Stimulated activated CD8-positive, alpha-beta memory T cell treated with anti-CD3 and anti-CD28 coated beads, Interleukin-12 subunit alpha, Interleukin-12 subunit beta, amount 100 ng/mL, for 24 hours (primary cell): ENCODE measurements around the gene CPNE8.

Source experiments
- DNase-seq: peaks from one replicate; pipeline ENCODE4 v3.0.0-alpha.2; 2020; ENCODE audit errors: extremely low read depth

Gene CPNE8

GRCh38 chr12:38895446-38895845, 9.9 kb downstream of the CPNE8 start:
- DNase-seq = no peak

- no peak for DNase-seq
Measured at GRCh38 chr12:38892976-38893375, 12.4 kb downstream of the CPNE8 start.

- DNase-seq = no peak
Measured at GRCh38 chr12:38892087-38892786, 13.2 kb downstream of the CPNE8 start.

GRCh38 chr12:38890102-38890855, 15.1 kb downstream of the CPNE8 start:
- no peak for DNase-seq

GRCh38 chr12:38889297-38889815, 16.0 kb downstream of the CPNE8 start:
- DNase-seq = no peak

GRCh38 chr12:38887770-38888169, 17.6 kb downstream of the CPNE8 start:
- no peak for DNase-seq

- DNase-seq = no peak
Measured at GRCh38 chr12:38886931-38887330, 18.5 kb downstream of the CPNE8 start.

- DNase-seq = no peak
Measured at GRCh38 chr12:38886064-38886463, 19.3 kb downstream of the CPNE8 start.

- no peak for DNase-seq
Measured at GRCh38 chr12:38884666-38885065, 20.7 kb downstream of the CPNE8 start.

- no peak for DNase-seq
Measured at GRCh38 chr12:38883629-38884134, 21.7 kb downstream of the CPNE8 start.

GRCh38 chr12:38880288-38880687, 25.1 kb downstream of the CPNE8 start:
- no peak for DNase-seq

GRCh38 chr12:38878986-38879385, 26.4 kb downstream of the CPNE8 start:
- DNase-seq = no peak

- no peak for DNase-seq
Measured at GRCh38 chr12:38878333-38878705, 27.1 kb downstream of the CPNE8 start.

GRCh38 chr12:38875586-38876228, 29.7 kb downstream of the CPNE8 start:
- DNase-seq = no peak

GRCh38 chr12:38872561-38872960, 32.8 kb downstream of the CPNE8 start:
- no peak for DNase-seq

GRCh38 chr12:38872156-38872555, 33.2 kb downstream of the CPNE8 start:
- DNase-seq = no peak

GRCh38 chr12:38869036-38869435, 36.4 kb downstream of the CPNE8 start:
- no peak for DNase-seq

GRCh38 chr12:38850461-38850860, 54.9 kb downstream of the CPNE8 start:
- no peak for DNase-seq

GRCh38 chr12:38847247-38847646, 58.1 kb downstream of the CPNE8 start:
- no peak for DNase-seq

- no peak for DNase-seq
Measured at GRCh38 chr12:38844267-38844666, 61.1 kb downstream of the CPNE8 start.

GRCh38 chr12:38838056-38838850, 67.1 kb downstream of the CPNE8 start:
- DNase-seq = no peak

- no peak for DNase-seq
Measured at GRCh38 chr12:38831715-38832114, 73.7 kb downstream of the CPNE8 start.
